Kidney epithelial cell (primary cell): ENCODE measurements around the gene TAC4. TPM values are rescaled to one million over a fixed set of nuclear protein-coding genes. Genes with fewer than 3 reads are reported as not detected.

Experiments used
- DNase-seq: peaks from one replicate; pipeline ENCODE4 v3.0.0-alpha.2; 2010; ENCODE audit warnings: low read depth
- H3K27me3 ChIP-seq: 2 replicates; pipeline ENCODE4 v1.6.0; 2011; ENCODE audit warnings: low read length; ENCODE audit not compliant: control insufficient read depth, insufficient read depth
- H3K36me3 ChIP-seq: 2 replicates; pipeline ENCODE4 v1.5.1; 2011; ENCODE audit warnings: low read length; ENCODE audit not compliant: control insufficient read depth, insufficient read depth
- H3K4me3 ChIP-seq: 2 replicates; pipeline ENCODE4 v1.5.1; 2011; ENCODE audit warnings: low read depth, mild to moderate bottlenecking, control low read depth, low read length
- CTCF ChIP-seq: IDR thresholded peaks from 2 replicates; pipeline ENCODE4 v1.5.1; 2011; ENCODE audit warnings: mild to moderate bottlenecking, moderate library complexity, low read length, control low read depth, inconsistent platforms; ENCODE audit not compliant: insufficient read depth, poor library complexity, severe bottlenecking
- total RNA-seq: library from RNA; depleted of rRNA; stranded (reverse); fragments of >200 nt; gene quantifications from 2 replicates; pipeline ENCODE4 v1.2.3, GENCODE V29; 2015

TAC4 gene
- total RNA-seq, 1 donor from 2014 or later = not detected

DNA sequence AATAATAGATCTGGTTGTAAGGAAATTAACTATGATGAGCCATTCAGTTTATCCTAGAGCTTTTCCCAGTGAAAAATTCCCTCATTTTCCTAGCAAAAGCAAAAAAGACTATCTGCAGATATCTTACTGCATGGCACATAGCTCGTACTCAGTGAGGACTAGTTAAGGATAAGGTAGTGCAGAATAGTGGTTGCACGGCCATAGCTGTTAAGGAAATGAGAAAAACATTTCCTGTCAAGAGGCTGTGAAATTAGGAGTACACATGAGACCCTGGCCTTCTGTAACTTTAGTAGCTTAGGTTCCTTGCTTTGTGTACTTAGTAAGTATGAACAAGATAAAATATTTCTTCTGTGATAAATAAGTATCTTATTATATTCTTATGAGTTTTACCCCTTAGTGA lies 49.1 kb downstream of the TAC4 start:
- no peak for DNase-seq
- TF ChIP-seq CTCF = no peak
- no peaks in the 10 kb centered on the region for H3K27me3 ChIP-seq
- H3K4me3 ChIP-seq = no peak overlapping the region
- no peaks in the 10 kb centered on the region for H3K36me3 ChIP-seq

DNA sequence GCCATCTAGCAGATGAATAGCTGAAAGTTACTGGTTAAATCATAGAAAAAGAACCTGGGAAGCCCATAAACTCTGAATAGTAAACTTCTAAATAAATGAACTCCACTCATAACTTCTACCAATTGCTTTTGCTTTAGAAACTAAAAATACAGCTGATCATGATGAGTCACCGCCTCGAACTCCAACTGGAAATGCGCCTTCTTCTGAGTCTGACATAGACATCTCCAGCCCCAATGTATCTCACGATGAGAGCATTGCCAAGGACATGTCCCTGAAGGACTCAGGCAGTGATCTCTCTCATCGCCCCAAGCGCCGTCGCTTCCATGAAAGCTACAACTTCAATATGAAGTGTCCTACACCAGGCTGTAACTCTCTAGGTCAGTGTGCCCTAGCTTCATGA lies 49.7 kb downstream of the TAC4 start:
- DNase-seq = no peak
- Histone ChIP-seq H3K36me3 (no peaks in the 10 kb centered on the region), H3K27me3 (no peaks in the 10 kb centered on the region)

DNA sequence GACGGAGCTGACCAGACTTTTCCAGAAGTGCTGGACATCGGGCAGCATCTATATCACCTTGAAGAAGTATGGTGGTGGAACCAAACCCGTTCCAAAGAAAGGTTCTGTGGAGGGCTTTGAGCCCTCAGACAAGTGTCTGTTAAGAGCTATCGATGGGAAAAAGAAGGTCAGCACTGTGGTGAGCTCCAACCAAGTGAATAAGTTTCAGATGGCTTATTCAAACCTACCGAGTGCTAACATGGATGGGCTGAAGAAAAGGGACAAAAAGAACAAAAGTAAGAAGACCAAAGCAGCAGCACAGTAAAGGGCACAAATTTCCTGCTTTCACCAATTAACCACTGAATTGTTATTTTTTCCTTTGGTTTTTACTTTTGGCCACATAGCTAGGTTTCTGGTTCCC lies 52.5 kb downstream of the TAC4 start:
- Histone ChIP-seq H3K27me3 (no peaks in the 10 kb centered on the region), H3K4me3 (no peak overlapping the region), H3K36me3 (no peaks in the 10 kb centered on the region)
- no peak for DNase-seq
- no peak for TF ChIP-seq CTCF

More for the DNA sequence above, 49.7 kb downstream of the TAC4 start:
- H3K4me3 ChIP-seq = no peak overlapping the region
- no peak for TF ChIP-seq CTCF

DNA sequence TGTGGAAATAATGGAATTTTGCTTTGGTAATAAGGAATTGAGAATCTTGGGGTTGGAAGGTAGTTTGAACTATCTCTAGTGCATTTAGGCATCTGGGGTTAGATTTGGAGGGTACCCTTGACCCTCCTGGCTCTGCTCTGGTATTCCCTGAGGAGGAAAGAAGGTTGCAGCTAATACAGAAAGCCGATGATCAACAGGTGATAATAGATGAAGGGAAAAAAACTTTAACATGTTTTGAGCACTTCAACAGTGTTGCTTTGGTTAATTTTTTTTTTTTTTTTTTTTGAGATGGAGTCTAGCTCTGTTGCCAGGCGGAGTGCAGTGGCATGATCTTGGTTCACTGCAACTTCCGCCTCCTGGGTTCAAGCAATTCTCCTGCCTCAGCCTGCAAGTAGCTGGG lies 54.6 kb downstream of the TAC4 start:
- TF ChIP-seq CTCF = no peak
- no peaks in the 10 kb centered on the region for H3K27me3 ChIP-seq
- no peak for DNase-seq
- no peak overlapping the region for H3K4me3 ChIP-seq
- H3K36me3 ChIP-seq = no peaks in the 10 kb centered on the region

GRCh38 chr17:49789243-49789578 lies 58.7 kb downstream of the TAC4 start:
- TF ChIP-seq CTCF = no peak
- H3K27me3 ChIP-seq = no peaks in the 10 kb centered on the region
- no peak for DNase-seq
- no peaks in the 10 kb centered on the region for H3K36me3 ChIP-seq
- H3K4me3 ChIP-seq = peak overlapping the region; percentile 56

- Histone ChIP-seq H3K36me3 (no peaks in the 10 kb centered on the region), H3K4me3 (peak within 1 kb of the TSS; percentile 96), H3K27me3 (no peaks in the 10 kb centered on the region)
- peak; percentile 98 for DNase-seq
- TF ChIP-seq CTCF = no peak
Observed at GRCh38 chr17:49788478-49789242, 59.2 kb downstream of the TAC4 start, which contains the start of gene KAT7. TSS of gene KAT7 (plus strand) at chr17:49788681. CDS start at chr17:49788835, 154 bp downstream.
